PC-9 (cell line): ENCODE data around the gene PIGN. TPM values are rescaled to one million over a fixed set of nuclear protein-coding genes. Genes with fewer than 3 reads are reported as not detected.

ENCODE experiments used
- BruUV-seq: library from RNA; stranded (reverse); fragments of 400-500 nt; replicated peaks from 2 replicates; lab custom pipeline; 2021; lab: Mats Ljungman, UMichigan
- CTCF ChIA-PET: fragments of 300-600 bp; sonication (Branson Sonifier 250); formaldehyde crosslinking; loops from one replicate; lab custom pipeline; 2022; ENCODE audit warnings: antibody characterized with exemption; lab: Charles Lee
- POLR2A ChIA-PET: fragments of 300-600 bp; sonication (Branson Sonifier 250); formaldehyde crosslinking; loops from one replicate; lab custom pipeline; 2022; ENCODE audit warnings: antibody characterized with exemption; ENCODE audit not compliant: unreplicated experiment; lab: Charles Lee
- DNase-seq, 2 experiments: peaks; one replicate each; pipeline versions ENCODE4 v3.0.0 to v3.0.0-alpha.2; 2015 to 2022; ENCODE audit warnings: mixed read lengths in 1 of 2
- H2AFZ ChIP-seq: fragments of 200-600 bp; sonication (generic); 2 replicates; pipeline ENCODE4 v1.8.1; 2017; ENCODE audit warnings: antibody characterized with exemption
- H3F3A ChIP-seq: fragments of 200-600 bp; sonication (generic); 2 replicates; pipeline ENCODE4 v1.8.1; 2017; ENCODE audit warnings: antibody characterized with exemption, mild to moderate bottlenecking, low read depth; ENCODE audit not compliant: insufficient read depth
- H3K27ac ChIP-seq: fragments of 200-600 bp; sonication (generic); 2 replicates; pipeline ENCODE4 v1.6.1; 2016; ENCODE audit warnings: mixed run types
- H3K27me3 ChIP-seq: fragments of 200-600 bp; sonication (generic); 2 replicates; pipeline ENCODE4 v1.6.1; 2016; ENCODE audit warnings: low read depth, mixed run types; ENCODE audit not compliant: insufficient read depth
- H3K36me3 ChIP-seq: fragments of 200-600 bp; sonication (generic); 2 replicates; pipeline ENCODE4 v1.6.1; 2016; ENCODE audit warnings: low read depth, mixed run types
- H3K4me1 ChIP-seq: fragments of 200-600 bp; sonication (generic); replicated peaks from 2 replicates; pipeline ENCODE4 v1.6.1; 2016; ENCODE audit warnings: mixed run types; ENCODE audit not compliant: insufficient read depth
- H3K4me2 ChIP-seq: fragments of 200-600 bp; sonication (generic); 2 replicates; pipeline ENCODE4 v1.6.1; 2017; ENCODE audit warnings: mixed run types
- H3K4me3 ChIP-seq: fragments of 200-600 bp; sonication (generic); 2 replicates; pipeline ENCODE4 v1.6.1; 2016; ENCODE audit warnings: mixed run types
- H3K79me2 ChIP-seq: fragments of 200-600 bp; sonication (generic); 2 replicates; pipeline ENCODE4 v1.6.1; 2017; ENCODE audit warnings: low read depth, mixed run types
- H3K9me2 ChIP-seq: fragments of 200-600 bp; sonication (generic); 2 replicates; pipeline ENCODE4 v1.8.1; 2017; ENCODE audit warnings: mild to moderate bottlenecking; ENCODE audit not compliant: insufficient read depth
- H3K9me3 ChIP-seq: fragments of 200-600 bp; sonication (generic); 2 replicates; pipeline ENCODE4 v1.8.1; 2016; ENCODE audit warnings: low read depth; ENCODE audit not compliant: insufficient read depth
- H4K20me1 ChIP-seq: fragments of 200-600 bp; sonication (generic); 2 replicates; pipeline ENCODE4 v1.8.1; 2017; ENCODE audit not compliant: insufficient read depth
- EZH2 ChIP-seq: fragments of 200-600 bp; sonication (generic); IDR thresholded peaks from 2 replicates; pipeline ENCODE4 v1.8.0; 2017; ENCODE audit warnings: antibody characterized with exemption, low read depth
- intact Hi-C: fragments of 100-400 bp; cut with micrococcal nuclease; formaldehyde crosslinking; loops from one replicate; pipeline ENCODE4 v1.10.0; 2022; ENCODE audit not compliant: unreplicated experiment
- total RNA-seq: library from RNA; stranded (reverse); gene quantifications from 2 replicates; pipeline ENCODE4 v1.2.3, GENCODE V29; 2021
- TF ChIP-seq, protein P1 (sequence below): fragments of 200-600 bp; sonication (generic); conservative IDR thresholded peaks from 2 replicates; pipeline ENCODE4 v1.6.1; 2017; ENCODE audit warnings: mixed run types, antibody characterized with exemption, mild to moderate bottlenecking, moderate library complexity

PIGN gene
- total RNA-seq, 1 experiment from 2014 or later = 20.3 TPM

DNA sequence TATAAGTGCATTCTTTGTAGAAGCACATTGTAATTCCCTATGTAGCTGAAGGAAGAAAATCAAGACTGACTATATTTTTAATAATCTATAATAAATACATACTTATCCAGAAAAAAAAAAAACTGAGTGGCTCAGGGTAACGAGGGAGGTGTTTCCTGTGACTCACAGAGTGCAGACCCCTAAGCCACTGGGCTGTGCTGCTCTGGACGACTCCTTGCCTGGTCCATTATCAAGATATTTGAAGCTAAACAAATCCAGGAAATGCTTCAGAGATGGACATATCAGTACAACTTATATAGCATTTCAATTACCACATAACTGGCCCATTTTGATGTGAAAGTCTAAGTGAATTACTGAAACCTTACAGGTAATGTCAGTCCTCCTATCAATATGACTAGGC lies 80.6 kb downstream of the PIGN start:
- Histone ChIP-seq H3K27me3 (no peaks in the 10 kb centered on the region), H4K20me1 (no peaks in the 10 kb centered on the region), H3K36me3 (no peaks in the 10 kb centered on the region), H3K4me1 (no peaks in the 10 kb centered on the region), H3K4me3 (no peak overlapping the region), H3K9me2 (no peaks in the 10 kb centered on the region), H3F3A (no peaks in the 10 kb centered on the region), H3K9me3 (no peaks in the 10 kb centered on the region), H2AFZ (no peak overlapping the region), H3K27ac (no peak overlapping the region), H3K79me2 (no peaks in the 10 kb centered on the region), H3K4me2 (no peak overlapping the region)
- intact Hi-C loops = no loop called here
- CTCF ChIA-PET = no interaction called here
- POLR2A ChIA-PET = no interaction called here
- no TSS peak for BruUV-seq
- DNase-seq = no peak
- TF ChIP-seq, protein P1, sequence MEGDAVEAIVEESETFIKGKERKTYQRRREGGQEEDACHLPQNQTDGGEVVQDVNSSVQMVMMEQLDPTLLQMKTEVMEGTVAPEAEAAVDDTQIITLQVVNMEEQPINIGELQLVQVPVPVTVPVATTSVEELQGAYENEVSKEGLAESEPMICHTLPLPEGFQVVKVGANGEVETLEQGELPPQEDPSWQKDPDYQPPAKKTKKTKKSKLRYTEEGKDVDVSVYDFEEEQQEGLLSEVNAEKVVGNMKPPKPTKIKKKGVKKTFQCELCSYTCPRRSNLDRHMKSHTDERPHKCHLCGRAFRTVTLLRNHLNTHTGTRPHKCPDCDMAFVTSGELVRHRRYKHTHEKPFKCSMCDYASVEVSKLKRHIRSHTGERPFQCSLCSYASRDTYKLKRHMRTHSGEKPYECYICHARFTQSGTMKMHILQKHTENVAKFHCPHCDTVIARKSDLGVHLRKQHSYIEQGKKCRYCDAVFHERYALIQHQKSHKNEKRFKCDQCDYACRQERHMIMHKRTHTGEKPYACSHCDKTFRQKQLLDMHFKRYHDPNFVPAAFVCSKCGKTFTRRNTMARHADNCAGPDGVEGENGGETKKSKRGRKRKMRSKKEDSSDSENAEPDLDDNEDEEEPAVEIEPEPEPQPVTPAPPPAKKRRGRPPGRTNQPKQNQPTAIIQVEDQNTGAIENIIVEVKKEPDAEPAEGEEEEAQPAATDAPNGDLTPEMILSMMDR = no peak
- TF ChIP-seq EZH2 = no peak

DNA sequence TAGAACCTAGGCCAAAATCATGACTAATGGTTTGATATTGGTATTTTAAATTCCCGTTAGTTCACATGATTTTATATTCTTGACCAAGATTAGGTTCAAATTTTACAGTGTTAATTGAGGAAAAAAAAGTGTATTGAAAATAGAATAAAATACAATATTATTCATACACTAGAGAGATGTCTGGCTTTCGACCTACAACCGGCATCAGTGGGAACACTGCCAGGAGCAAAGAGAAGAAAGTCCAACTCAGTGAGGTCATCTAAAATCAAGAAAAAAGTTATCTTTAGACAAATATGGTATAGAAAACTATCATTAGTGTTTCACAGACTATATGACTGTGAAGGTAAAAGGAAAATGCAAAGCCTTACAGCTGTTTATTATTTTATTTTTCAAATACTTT lies 81.5 kb downstream of the PIGN start:
- Histone ChIP-seq H3K79me2 (no peaks in the 10 kb centered on the region), H3K9me3 (no peaks in the 10 kb centered on the region), H3K27ac (no peak overlapping the region), H3K4me2 (no peak overlapping the region), H4K20me1 (no peaks in the 10 kb centered on the region), H2AFZ (no peak overlapping the region), H3K27me3 (no peaks in the 10 kb centered on the region), H3K9me2 (no peaks in the 10 kb centered on the region), H3K4me3 (no peak overlapping the region), H3K36me3 (no peaks in the 10 kb centered on the region), H3K4me1 (no peaks in the 10 kb centered on the region), H3F3A (no peaks in the 10 kb centered on the region)
- POLR2A ChIA-PET = no interaction called here
- DNase-seq = no peak
- TF ChIP-seq, protein P1 = no peak
- no peak for TF ChIP-seq EZH2
- CTCF ChIA-PET = no interaction called here
- intact Hi-C loops = no loop called here
- no TSS peak for BruUV-seq

DNA sequence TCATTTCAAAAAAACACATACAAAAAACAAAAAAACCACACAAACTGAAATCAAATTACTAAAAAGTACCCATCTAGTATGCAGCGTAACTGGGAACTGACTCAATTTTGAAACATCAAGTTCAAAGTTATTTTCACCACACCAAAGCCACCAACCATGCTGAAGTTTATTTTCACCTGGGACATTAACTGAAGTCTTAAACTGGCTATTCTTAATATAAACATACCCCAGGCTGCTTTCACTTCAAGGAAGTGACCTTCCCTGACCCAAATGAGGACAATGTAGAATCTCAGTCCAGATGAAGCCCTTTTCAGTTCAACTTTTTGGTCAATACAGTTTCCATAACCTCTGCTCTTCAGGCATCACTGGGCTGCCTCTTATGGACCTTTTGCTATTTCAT lies 84.6 kb downstream of the PIGN start:
- ChIA-PET POLR2A (no interaction called here), CTCF (no interaction called here)
- intact Hi-C loops = no loop called here

More for the DNA sequence above, 84.6 kb downstream of the PIGN start:
- no peak overlapping the region for H2AFZ ChIP-seq
- H3K9me3 ChIP-seq = no peaks in the 10 kb centered on the region
- no peak overlapping the region for H3K4me3 ChIP-seq
- H3K9me2 ChIP-seq = no peaks in the 10 kb centered on the region
- H3K27me3 ChIP-seq = no peaks in the 10 kb centered on the region
- no peaks in the 10 kb centered on the region for H3K36me3 ChIP-seq
- no peaks in the 10 kb centered on the region for H4K20me1 ChIP-seq
- H3K27ac ChIP-seq = no peak overlapping the region
- BruUV-seq = no TSS peak
- H3K4me1 ChIP-seq = no peaks in the 10 kb centered on the region
- no peaks in the 10 kb centered on the region for H3K79me2 ChIP-seq
- no peak for DNase-seq
- TF ChIP-seq, protein P1 = no peak
- no peak for TF ChIP-seq EZH2
- no peaks in the 10 kb centered on the region for H3F3A ChIP-seq
- H3K4me2 ChIP-seq = no peak overlapping the region
